Left renal cortex interstitium (tissue), 4 donors: ENCODE results near the gene LRP1. TPM values are rescaled to one million over a fixed set of nuclear protein-coding genes. Genes with fewer than 3 reads are reported as not detected.

Experiments used
- DNase-seq, 4 donors: peaks; one replicate each; pipeline ENCODE4 v3.0.0-alpha.2; 2013; ENCODE audit warnings: low read depth in 4 of 4, low spot score in 2 of 4, missing footprints in 1 of 4
- polyA plus RNA-seq, 4 donors: library from polyadenylated mRNA; unstranded; fragments of 120-200 nt; gene quantifications; one replicate each; pipeline ENCODE4 v1.2.1, GENCODE V29; 2013; ENCODE audit not compliant: insufficient read length in 4 of 4

Gene LRP1
- polyA plus RNA-seq, 4 donors = 60.8 to 93.7 (median 83.9) TPM

DNA sequence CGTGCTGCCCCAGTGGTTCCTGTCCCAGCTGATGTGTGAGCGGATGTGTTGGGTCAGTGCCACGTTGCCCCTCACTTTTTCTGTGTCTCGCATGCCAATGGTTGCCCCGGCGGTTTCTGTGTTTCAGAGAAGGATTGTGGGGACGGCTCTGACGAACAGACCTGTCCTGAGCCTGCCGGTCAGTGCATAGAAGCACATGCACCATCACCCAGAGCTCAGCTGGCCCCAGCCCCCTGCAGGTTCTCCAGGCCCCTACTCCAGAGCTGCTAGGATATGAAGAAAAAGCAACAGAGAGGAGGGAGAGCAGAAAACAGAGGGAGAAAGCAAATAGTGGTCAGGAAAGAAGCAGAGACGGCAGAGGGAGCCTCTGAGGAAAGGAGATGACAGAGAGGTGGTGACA, 39.8 kb downstream of the LRP1 start:
- DNase-seq = no peak

DNA sequence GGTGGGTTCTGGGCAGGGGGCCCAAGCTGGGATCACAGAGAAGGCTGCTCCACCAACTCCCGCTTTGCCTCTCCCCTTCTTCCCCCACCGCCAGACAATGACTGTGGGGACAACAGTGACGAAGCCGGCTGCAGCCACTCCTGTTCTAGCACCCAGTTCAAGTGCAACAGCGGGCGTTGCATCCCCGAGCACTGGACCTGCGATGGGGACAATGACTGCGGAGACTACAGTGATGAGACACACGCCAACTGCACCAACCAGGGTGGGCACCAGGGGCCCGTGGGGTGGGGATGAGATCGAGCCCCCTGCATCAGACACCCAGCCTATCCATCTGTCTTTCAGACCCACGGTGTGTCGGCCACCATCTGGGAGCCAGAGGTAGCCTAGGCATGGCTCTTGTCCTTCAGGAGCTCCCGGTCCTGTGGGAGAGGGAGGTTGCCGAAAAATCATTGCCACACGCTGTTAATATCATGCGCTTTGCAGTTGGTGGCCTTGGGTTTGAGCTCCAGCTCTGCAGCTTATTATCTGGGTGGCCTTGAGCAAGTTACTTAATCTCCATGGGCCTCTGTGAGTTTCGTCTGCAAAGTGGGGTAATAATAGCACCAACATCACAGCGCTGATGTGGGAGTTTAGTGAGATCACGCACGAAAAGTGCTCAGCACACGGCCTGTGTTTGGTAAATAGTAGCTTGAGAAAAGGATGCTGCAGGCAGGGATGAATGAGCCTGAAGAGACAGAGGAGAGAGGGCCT, 40.9 kb downstream of the LRP1 start:
- DNase-seq = no peak

DNA sequence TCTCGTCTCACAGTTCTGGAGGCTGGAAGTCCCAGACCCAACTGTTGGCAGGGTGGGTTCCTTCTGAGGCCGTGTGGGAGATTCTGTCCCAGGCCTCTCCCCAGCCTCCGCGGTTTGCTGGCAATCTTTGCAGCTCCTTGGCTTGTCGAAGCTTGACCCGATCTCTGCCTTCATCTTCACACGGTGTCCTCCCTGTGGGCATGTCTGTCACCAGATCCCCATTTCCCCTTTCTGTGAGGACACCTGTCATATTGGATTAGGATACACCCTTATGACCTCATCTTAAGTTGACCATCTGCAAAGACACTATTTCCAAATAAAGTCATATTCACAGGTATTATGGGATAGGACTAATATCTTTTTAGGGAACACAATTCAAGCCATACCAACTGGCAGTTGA, 41.7 kb downstream of the LRP1 start:
- no peak for DNase-seq

DNA sequence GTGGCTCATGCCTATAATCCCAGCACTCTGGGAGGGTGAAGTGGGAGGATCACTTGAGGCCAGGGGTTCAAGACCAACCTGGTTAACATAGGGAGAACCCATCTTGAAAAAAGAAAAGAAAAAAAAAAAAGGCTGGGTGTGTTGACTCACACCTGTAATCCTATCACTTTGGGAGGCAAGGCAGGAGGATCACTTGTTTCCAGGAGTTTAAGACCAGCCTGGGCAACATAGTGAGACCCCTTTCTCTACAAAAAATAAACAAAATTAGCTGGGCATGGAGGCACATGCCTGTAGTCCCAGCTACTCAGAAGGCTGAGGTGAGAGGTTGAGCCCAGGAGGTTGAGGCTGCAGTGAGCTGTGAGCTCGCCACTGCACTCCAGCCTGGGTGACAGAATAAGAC, 42.1 kb downstream of the LRP1 start:
- no peak for DNase-seq

DNA sequence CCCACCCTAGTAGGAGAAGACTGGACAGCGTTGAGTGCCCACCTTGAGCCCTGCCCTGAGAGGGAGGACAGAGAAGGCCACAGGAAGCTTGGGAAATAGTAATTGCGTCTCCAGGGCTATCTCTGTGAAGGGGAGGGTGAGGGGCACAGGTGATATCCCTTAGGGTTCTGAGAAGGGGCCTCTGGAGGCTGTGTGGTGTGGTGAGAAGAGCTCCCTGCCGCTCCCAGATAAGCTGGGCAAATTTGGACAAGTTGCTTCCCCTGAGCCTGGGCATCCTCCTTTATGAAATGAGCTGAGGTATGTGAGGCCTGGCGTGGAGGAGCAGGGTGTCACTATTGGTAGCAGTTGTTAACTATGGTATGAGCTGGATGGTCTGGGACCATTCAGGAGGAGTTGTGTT, 42.6 kb downstream of the LRP1 start:
- no peak for DNase-seq

DNA sequence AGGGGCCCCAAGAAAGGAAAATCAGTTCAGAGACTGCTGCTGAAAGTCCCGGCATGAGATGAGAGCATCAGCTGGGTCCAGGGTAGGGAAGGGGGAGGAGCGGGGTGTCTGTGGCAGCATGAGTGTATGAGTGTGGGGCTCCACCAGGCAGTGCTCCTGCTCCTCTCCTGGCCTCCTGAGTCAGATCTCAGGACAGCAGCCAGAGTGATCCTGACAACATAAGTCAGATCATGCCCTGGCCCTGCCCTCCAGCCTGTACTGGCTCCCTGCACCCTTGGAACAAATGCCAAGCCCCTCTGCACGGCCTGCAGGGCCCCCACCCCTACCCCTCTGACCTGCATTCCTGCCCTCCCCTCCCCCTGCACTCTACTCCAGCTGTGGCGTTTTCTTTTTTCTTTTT, 43.4 kb downstream of the LRP1 start:
- DNase-seq = no peak

DNA sequence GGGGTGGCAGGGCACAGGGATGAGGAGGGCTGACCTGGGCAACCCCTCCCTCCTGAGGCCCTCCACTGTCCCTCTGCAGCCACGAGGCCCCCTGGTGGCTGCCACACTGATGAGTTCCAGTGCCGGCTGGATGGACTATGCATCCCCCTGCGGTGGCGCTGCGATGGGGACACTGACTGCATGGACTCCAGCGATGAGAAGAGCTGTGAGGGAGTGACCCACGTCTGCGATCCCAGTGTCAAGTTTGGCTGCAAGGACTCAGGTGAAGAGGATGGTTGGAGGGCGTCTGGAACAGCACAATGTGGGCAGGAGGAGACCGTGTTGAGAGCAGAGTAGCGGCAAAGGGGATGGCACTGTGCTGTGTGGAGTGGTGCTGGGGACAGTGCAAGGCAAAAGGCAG, 44.8 kb downstream of the LRP1 start:
- DNase-seq = no peak

DNA sequence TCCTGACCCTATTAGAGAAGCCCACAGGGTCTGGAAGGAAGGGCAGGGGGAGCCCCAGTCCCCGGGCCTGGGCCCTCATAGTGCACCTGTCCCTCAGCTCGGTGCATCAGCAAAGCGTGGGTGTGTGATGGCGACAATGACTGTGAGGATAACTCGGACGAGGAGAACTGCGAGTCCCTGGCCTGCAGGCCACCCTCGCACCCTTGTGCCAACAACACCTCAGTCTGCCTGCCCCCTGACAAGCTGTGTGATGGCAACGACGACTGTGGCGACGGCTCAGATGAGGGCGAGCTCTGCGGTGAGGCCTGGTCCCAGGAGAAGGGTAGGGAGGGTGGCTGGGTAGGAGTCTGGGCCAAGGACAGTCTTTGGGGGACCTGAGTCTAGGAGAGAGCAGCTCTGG, 45.4 kb downstream of the LRP1 start:
- DNase-seq = no peak

DNA sequence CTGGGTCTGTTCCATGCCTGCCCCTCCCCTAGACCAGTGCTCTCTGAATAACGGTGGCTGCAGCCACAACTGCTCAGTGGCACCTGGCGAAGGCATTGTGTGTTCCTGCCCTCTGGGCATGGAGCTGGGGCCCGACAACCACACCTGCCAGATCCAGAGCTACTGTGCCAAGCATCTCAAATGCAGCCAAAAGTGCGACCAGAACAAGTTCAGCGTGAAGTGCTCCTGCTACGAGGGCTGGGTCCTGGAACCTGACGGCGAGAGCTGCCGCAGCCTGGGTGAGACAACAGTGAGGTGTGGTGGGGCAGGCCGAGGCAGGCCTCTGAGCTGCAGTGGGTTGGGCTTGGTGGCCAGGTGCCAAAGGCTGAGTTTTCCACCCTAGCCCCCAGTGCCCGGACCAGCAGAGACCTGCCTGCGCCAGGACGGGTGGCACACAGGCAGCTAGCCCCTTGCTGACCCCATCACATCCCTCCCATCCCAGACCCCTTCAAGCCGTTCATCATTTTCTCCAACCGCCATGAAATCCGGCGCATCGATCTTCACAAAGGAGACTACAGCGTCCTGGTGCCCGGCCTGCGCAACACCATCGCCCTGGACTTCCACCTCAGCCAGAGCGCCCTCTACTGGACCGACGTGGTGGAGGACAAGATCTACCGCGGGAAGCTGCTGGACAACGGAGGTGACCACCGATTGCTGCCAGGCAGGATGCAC, 47.3 kb downstream of the LRP1 start:
- peak in 2 of 4 donors; percentile 34 to 39 for DNase-seq

DNA sequence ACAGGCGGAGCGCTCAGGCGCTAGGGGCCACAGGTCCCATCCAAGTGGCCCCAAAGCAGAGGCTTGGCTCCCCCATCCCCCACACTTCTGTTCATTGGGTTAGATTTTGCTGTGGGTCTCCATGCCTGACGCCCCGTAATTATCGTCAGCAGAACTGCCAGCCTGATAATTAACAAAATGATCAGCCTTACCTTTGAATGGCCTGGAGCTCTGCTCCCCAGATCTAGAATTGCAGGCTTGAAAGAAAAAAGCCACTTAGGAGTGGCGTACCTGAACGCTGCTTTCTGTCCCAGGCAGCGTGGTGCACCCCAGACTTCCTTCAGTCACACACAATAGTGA, 47.8 kb downstream of the LRP1 start:
- no peak for DNase-seq

DNA sequence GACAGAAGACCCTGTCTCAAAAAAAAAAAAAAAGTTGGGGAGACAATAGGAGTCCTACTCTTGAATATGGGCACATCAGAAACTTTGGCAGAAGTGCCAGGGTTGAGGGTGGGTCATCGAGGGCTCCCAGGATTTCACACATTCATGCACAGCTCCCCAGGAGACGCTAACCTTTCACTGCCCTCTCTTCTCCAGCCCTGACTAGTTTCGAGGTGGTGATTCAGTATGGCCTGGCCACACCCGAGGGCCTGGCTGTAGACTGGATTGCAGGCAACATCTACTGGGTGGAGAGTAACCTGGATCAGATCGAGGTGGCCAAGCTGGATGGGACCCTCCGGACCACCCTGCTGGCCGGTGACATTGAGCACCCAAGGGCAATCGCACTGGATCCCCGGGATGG, 48.6 kb downstream of the LRP1 start:
- no peak for DNase-seq

DNA sequence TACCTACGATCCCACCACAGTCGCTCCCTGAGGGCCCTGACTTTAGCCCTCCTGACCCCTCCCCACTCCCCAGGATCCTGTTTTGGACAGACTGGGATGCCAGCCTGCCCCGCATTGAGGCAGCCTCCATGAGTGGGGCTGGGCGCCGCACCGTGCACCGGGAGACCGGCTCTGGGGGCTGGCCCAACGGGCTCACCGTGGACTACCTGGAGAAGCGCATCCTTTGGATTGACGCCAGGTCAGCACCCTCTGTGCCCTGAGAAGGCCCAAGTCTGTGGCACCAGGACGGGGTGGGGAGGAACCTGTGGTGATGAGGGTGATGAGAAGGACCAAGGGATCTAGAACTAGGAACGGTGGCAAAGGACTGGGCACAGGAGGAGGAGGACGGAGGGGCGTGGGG, 49.1 kb downstream of the LRP1 start:
- no peak for DNase-seq

DNA sequence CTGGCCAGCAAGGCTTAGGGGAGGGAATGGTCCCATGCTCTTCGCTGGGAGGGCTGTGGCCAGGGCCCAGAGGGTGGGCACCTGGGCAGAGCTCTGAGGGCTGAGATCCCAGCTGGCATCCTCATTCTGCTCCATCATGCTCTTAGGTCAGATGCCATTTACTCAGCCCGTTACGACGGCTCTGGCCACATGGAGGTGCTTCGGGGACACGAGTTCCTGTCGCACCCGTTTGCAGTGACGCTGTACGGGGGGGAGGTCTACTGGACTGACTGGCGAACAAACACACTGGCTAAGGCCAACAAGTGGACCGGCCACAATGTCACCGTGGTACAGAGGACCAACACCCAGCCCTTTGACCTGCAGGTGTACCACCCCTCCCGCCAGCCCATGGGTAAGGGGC, 49.9 kb downstream of the LRP1 start:
- DNase-seq = no peak

DNA sequence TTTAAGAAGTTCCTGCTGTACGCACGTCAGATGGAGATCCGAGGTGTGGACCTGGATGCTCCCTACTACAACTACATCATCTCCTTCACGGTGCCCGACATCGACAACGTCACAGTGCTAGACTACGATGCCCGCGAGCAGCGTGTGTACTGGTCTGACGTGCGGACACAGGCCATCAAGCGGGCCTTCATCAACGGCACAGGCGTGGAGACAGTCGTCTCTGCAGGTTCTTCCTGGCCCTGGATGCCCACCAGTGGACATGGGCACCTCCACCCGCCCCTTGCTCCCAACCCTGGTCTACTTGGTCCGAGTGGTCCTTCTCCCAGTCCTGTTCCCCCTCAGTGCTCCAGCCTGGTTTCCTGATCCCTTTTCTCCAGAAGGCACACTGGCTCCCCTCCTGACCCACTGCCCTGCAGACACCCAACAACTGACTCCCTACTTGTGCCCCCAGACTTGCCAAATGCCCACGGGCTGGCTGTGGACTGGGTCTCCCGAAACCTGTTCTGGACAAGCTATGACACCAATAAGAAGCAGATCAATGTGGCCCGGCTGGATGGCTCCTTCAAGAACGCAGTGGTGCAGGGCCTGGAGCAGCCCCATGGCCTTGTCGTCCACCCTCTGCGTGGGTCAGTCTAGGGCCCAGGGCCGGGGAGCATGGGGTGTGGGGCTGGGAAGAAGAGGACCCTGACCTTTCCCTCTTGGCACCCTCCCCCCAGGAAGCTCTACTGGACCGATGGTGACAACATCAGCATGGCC, 51.2 kb downstream of the LRP1 start:
- DNase-seq = no peak

DNA sequence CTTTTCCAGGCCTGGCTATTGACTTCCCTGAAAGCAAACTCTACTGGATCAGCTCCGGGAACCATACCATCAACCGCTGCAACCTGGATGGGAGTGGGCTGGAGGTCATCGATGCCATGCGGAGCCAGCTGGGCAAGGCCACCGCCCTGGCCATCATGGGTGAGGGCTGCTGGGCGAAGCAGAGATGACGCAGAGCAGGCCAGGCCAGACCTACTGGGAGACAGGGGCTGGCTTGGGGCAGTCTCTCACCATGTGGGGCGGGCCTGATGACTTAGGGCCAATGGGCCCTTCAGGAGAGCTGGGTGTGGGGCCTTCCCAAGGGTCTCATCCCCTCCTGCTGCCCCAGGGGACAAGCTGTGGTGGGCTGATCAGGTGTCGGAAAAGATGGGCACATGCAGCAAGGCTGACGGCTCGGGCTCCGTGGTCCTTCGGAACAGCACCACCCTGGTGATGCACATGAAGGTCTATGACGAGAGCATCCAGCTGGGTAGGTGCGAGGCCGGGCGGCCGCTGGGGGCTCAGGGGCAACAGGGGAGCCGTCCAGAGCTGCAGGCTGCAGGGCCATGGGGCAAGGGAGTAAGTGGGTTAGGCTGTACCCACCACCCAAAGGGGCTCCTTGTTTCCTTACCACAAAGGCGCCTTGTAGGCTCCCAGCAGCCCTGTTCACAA, 52.2 kb downstream of the LRP1 start:
- no peak for DNase-seq

DNA sequence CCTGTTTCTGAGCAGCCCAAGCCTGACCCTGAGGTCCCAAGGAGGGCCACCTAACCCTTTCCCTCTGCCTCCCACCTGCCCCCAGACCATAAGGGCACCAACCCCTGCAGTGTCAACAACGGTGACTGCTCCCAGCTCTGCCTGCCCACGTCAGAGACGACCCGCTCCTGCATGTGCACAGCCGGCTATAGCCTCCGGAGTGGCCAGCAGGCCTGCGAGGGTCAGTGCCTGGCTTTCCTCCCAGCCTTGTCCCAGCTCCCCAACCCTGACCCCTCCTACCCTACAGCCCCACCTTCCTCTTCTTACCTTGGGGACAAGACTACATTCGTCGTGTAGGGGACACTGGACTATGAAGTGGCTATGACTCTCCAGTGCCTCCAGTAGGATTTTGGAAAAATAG, 52.8 kb downstream of the LRP1 start:
- no peak for DNase-seq

DNA sequence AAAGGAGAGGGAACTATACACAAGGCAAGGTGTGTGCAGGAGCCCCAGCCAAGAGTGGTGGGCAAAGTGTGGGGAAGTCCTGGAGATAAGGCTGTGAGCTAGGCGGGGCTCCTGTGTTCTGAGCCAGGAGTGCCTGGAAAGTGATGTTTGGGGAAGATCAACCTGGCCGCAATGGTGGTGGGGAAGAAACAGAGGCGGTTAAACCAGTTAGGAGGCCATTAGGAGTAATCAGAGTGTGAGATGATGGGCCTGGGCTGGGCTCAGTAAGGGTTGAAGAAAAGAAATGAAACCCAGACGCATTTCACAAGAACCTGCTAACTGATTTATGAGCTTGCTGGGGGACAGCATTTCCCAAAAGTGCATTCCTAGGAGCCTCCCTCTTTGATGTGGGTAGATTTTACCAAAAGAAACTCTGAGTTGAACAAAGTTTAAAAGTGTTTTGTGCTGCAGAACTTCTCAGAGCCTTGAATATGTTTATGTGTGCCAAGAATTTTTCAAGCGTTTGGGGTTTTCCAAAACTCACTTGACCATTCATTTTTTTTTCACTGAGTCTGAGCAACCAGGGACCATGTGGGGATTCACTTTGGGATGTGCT, 53.4 kb downstream of the LRP1 start:
- DNase-seq = no peak

DNA sequence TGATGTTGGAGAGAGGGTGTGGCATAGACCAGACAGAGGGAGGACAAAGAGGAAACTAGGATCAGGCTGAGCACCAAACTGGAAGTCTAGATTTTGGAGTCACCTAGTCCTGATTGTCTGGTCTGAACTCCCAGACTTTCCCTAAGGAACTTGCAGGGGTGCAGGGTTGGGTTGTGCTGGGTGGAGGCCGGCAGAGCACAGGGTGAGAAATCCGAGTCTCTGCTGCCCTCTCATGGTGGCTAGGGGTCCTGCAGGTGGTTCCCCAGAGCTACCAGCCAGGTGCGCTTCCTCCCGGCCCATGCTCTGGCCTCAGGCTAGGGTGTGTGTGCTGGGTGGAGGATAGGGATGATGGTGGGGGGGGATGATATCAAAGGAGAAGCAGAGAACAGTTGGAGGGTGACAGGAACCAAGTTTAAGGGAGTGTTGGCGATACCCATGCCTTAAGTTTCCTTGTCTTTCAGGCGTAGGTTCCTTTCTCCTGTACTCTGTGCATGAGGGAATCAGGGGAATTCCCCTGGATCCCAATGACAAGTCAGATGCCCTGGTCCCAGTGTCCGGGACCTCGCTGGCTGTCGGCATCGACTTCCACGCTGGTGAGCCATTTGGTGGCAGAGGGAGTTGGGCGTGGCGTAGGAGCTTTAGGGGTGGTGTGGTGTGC, 54.8 kb downstream of the LRP1 start:
- DNase-seq = peak; percentile 28 to 56 (median 42)

DNA sequence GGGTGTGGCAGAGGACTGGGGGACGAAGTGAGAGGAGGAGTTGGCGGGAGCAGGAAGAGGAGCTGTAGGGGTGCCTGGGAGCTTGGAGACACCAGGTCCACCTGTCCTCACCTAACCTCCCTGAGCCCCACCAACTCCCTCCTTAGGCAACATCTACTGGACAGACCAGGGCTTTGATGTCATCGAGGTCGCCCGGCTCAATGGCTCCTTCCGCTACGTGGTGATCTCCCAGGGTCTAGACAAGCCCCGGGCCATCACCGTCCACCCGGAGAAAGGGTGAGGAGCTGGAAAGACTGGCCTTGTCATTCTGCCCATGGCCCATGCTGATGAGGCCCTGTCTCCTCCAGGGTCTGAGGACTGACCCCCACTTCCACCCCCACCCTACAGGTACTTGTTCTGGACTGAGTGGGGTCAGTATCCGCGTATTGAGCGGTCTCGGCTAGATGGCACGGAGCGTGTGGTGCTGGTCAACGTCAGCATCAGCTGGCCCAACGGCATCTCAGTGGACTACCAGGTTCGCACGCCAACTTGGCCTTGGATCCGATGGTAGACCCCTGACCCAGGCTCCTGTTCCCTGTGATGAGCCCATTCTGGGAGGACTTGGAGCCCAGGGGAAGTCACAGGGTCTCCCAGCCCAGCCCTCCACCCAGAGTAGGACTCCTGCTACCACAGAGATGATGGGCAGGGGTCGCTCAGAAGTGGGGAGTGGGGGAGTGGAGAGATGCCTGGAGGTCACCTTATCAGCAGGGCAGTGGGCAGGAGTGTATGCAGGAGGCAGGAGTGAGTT, 55.8 kb downstream of the LRP1 start:
- no peak for DNase-seq

DNA sequence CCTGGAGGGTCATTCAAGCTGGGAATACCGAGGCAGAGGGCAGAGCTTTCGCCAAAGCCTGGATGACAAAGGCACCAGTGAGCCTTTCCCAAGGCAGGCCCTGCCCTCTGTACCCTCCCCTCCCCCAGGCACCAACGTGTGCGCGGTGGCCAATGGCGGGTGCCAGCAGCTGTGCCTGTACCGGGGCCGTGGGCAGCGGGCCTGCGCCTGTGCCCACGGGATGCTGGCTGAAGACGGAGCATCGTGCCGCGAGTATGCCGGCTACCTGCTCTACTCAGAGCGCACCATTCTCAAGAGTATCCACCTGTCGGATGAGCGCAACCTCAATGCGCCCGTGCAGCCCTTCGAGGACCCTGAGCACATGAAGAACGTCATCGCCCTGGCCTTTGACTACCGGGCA, 57.1 kb downstream of the LRP1 start:
- DNase-seq = no peak
